H1 (cell line): ENCODE data around the gene GALNT18. TPM values are rescaled to one million over a fixed set of nuclear protein-coding genes. Genes with fewer than 3 reads are reported as not detected.

Experiments
- CTCF ChIA-PET: fragments of 300-600 bp; sonication (Branson Sonifier 250); formaldehyde crosslinking; loops from one replicate; lab custom pipeline; 2021; ENCODE audit not compliant: partially characterized antibody; lab: Charles Lee
- POLR2A ChIA-PET: fragments of 300-600 bp; sonication (Branson Sonifier 250); formaldehyde crosslinking; loops from one replicate; lab custom pipeline; 2021; ENCODE audit warnings: inconsistent platforms; ENCODE audit not compliant: partially characterized antibody; lab: Charles Lee
- DNase-seq, 2 experiments: peaks; one replicate each; pipeline versions ENCODE4 v3.0.0 to v3.0.0-alpha.2; 2010 to 2022; ENCODE audit warnings: low spot score in 2 of 2, low read depth in 1 of 2, mixed read lengths in 1 of 2
- FAIRE-seq: peaks from 2 replicates; lab custom pipeline; 2011; peaks lifted over from hg19 to GRCh38; lab: Jason Lieb, UNC
- H2AFZ ChIP-seq: 2 replicates; pipeline ENCODE4 v1.8.1; 2012; ENCODE audit warnings: low read length, inconsistent platforms
- H2AK5ac ChIP-seq: 2 replicates; pipeline ENCODE4 v1.6.1; 2013; ENCODE audit warnings: low read depth, low read length
- H2BK120ac ChIP-seq: replicated peaks from 2 replicates; pipeline ENCODE3; 2013; ENCODE audit warnings: low read depth, low read length, inconsistent platforms
- H2BK12ac ChIP-seq: 2 replicates; pipeline ENCODE4 v1.6.1; 2013; ENCODE audit warnings: low read depth, low read length
- H2BK15ac ChIP-seq: 2 replicates; pipeline ENCODE4 v1.6.1; 2013; ENCODE audit warnings: low read length
- H2BK20ac ChIP-seq: 2 replicates; pipeline ENCODE4 v1.6.1; 2013; ENCODE audit warnings: low read length
- H2BK5ac ChIP-seq: 2 replicates; pipeline ENCODE4 v1.6.1; 2013; ENCODE audit warnings: low read depth, low read length
- H3K14ac ChIP-seq: 2 replicates; pipeline ENCODE4 v1.6.1; 2013; ENCODE audit warnings: inconsistent platforms; ENCODE audit not compliant: insufficient read length
- H3K18ac ChIP-seq: 2 replicates; pipeline ENCODE4 v1.6.1; 2013; ENCODE audit warnings: low read length; ENCODE audit errors: extremely low read depth
- H3K23ac ChIP-seq: 2 replicates; pipeline ENCODE4 v1.6.1; 2013; ENCODE audit warnings: inconsistent platforms; ENCODE audit not compliant: insufficient read length
- H3K23me2 ChIP-seq: 2 replicates; pipeline ENCODE4 v1.6.1; 2013; ENCODE audit warnings: low read depth, low read length
- H3K27ac ChIP-seq: 2 replicates; pipeline ENCODE4 v1.6.1; 2011; ENCODE audit warnings: low read depth, low read length, inconsistent platforms
- H3K27me3 ChIP-seq, 4 experiments: replicated peaks in 1 of 4; 1 replicate in 1 of 4; 2 replicates in 3 of 4; pipeline versions ENCODE4 v1.6.1 to v1.8.1; 2011 to 2013; ENCODE audit warnings: low read length in 3 of 4, mild to moderate bottlenecking in 3 of 4, inconsistent platforms in 2 of 4, mixed read lengths in 2 of 4, moderate library complexity in 1 of 4; ENCODE audit not compliant: control insufficient read depth in 3 of 4, insufficient read depth in 3 of 4; ENCODE audit errors: extremely low read depth in 1 of 4
- H3K36me3 ChIP-seq, 4 experiments: 2 replicates each; pipeline versions ENCODE4 v1.6.1 to v1.8.1; 2011 to 2013; ENCODE audit warnings: mild to moderate bottlenecking in 4 of 4, low read length in 3 of 4, moderate library complexity in 2 of 4, control low read depth in 1 of 4, inconsistent platforms in 1 of 4; ENCODE audit not compliant: insufficient read depth in 4 of 4, control insufficient read depth in 2 of 4
- H3K4ac ChIP-seq: replicated peaks from 2 replicates; pipeline ENCODE3; 2013; ENCODE audit warnings: low read length, low read depth, mixed read lengths, inconsistent platforms; ENCODE audit not compliant: insufficient read length
- H3K4me1 ChIP-seq, 4 experiments: replicated peaks in 1 of 4; 1 replicate in 1 of 4; 2 replicates in 3 of 4; pipeline versions ENCODE4 v1.6.1 to v1.8.1; 2011 to 2013; ENCODE audit warnings: low read length in 3 of 4, inconsistent platforms in 2 of 4, mixed read lengths in 1 of 4; ENCODE audit not compliant: insufficient read depth in 4 of 4, control insufficient read depth in 3 of 4
- H3K4me2 ChIP-seq, 2 experiments: 2 replicates each; pipeline versions ENCODE4 v1.6.1 to v1.8.1; 2011 to 2013; ENCODE audit warnings: low read depth in 2 of 2, low read length in 2 of 2, control low read depth in 1 of 2, inconsistent platforms in 1 of 2, mild to moderate bottlenecking in 1 of 2; ENCODE audit not compliant: insufficient read depth in 1 of 2
- H3K4me3 ChIP-seq, 4 experiments: fragments of 200-600, 300-600 bp in 1 of 4; sonication (generic), shearing (Covaris generic), sonication (Bioruptor Twin) in 1 of 4; 2 replicates each; pipeline versions ENCODE4 v1.5.1 to v1.8.1; 2011 to 2016; ENCODE audit warnings: low read length in 4 of 4, low read depth in 3 of 4, control low read depth in 2 of 4, inconsistent platforms in 2 of 4, mild to moderate bottlenecking in 2 of 4, mixed read lengths in 1 of 4, moderate library complexity in 1 of 4; ENCODE audit not compliant: insufficient read depth in 2 of 4; ENCODE audit errors: extremely low read depth in 1 of 4
- H3K56ac ChIP-seq: replicated peaks from 2 replicates; pipeline ENCODE3; 2013; ENCODE audit warnings: low read depth, mild to moderate bottlenecking, mixed read lengths, low read length, inconsistent platforms; ENCODE audit not compliant: insufficient read length
- H3K79me1 ChIP-seq: 2 replicates; pipeline ENCODE4 v1.6.1; 2013; ENCODE audit warnings: low read depth, low read length, control low read depth
- H3K79me2 ChIP-seq, 2 experiments: 2 replicates each; pipeline versions ENCODE4 v1.6.1 to v1.8.1; 2012 to 2013; ENCODE audit warnings: low read length in 2 of 2, mild to moderate bottlenecking in 2 of 2, inconsistent platforms in 1 of 2; ENCODE audit not compliant: insufficient read depth in 2 of 2, control insufficient read depth in 1 of 2
- H3K9ac ChIP-seq, 4 experiments: replicated peaks in 1 of 4; 1 replicate in 1 of 4; 2 replicates in 3 of 4; pipeline versions ENCODE4 v1.6.1 to v1.8.1; 2011 to 2013; ENCODE audit warnings: low read depth in 3 of 4, low read length in 3 of 4, control low read depth in 2 of 4, mild to moderate bottlenecking in 2 of 4, moderate library complexity in 2 of 4, inconsistent platforms in 1 of 4; ENCODE audit errors: extremely low read depth in 1 of 4
- H3K9me3 ChIP-seq, 2 experiments: 2 replicates each; pipeline versions ENCODE4 v1.6.1 to v1.8.1; 2012 to 2013; ENCODE audit warnings: mild to moderate bottlenecking in 2 of 2, moderate library complexity in 2 of 2, control low read depth in 1 of 2, inconsistent platforms in 1 of 2, low read depth in 1 of 2, low read length in 1 of 2, mixed read lengths in 1 of 2; ENCODE audit not compliant: insufficient read depth in 2 of 2
- H4K20me1 ChIP-seq, 2 experiments: replicated peaks in 1 of 2; 2 replicates each; pipeline versions ENCODE3 to v1.8.1; 2011 to 2013; ENCODE audit warnings: inconsistent platforms in 2 of 2, low read length in 2 of 2, mild to moderate bottlenecking in 1 of 2; ENCODE audit not compliant: insufficient read depth in 2 of 2, control insufficient read depth in 1 of 2
- H4K5ac ChIP-seq: 2 replicates; pipeline ENCODE4 v1.6.1; 2013; ENCODE audit warnings: low read length, low read depth, mixed read lengths, inconsistent platforms; ENCODE audit not compliant: insufficient read length
- H4K8ac ChIP-seq: 2 replicates; pipeline ENCODE4 v1.8.0; 2013; ENCODE audit warnings: mild to moderate bottlenecking, moderate library complexity, low read length, inconsistent platforms; ENCODE audit not compliant: insufficient read depth; ENCODE audit errors: extremely low read depth
- H4K91ac ChIP-seq: replicated peaks from 2 replicates; pipeline ENCODE3; 2013; ENCODE audit warnings: low read length, mixed read lengths, inconsistent platforms; ENCODE audit not compliant: insufficient read length
- ASH2L ChIP-seq: fragments of 200-600, 300-600 bp; sonication (generic); IDR thresholded peaks from one replicate; pipeline ENCODE4 v1.7.1; 2017; ENCODE audit warnings: low read length
- WGBS, 2 experiments: shearing (Covaris generic) in 1 of 2; methylation state at CpG; one replicate each; pipeline versions ENCODE4 v1.1.6 to v1.1.7; 2013 to 2015; ENCODE audit warnings: low lambda C conversion rate in 2 of 2, mixed read lengths in 2 of 2, inconsistent platforms in 1 of 2, low coverage in 1 of 2, missing lambda C conversion rate in 1 of 2; ENCODE audit not compliant: insufficient replicate concordance in 2 of 2, insufficient coverage in 1 of 2, insufficient read length in 1 of 2; ENCODE audit errors: extremely low coverage in 1 of 2, missing lambda C conversion rate in 1 of 2; 5-methylcytosine and 5-hydroxymethylcytosine counted together
- polyA plus RNA-seq, 7 experiments: library from polyadenylated mRNA; depleted of rRNA in 3 of 7; stranded (reverse) in 5 of 7; unstranded in 2 of 7; fragments of >200 nt in 5 of 7; fragments of 200-250 nt in 2 of 7; gene quantifications; 1 replicate in 5 of 7; 2 replicates in 1 of 7; 4 replicates in 1 of 7; pipeline versions ENCODE4 v1.2.1 to v1.2.3, GENCODE V29; 2011 to 2013; ENCODE audit warnings: missing spikeins in 2 of 7, mixed read lengths in 2 of 7
- total RNA-seq: library from RNA; stranded (reverse); fragmentation: NEBNext Ultra II Directional; extraction: Animal tissue kit (Norgen Biotek cat#: 25700); gene quantifications from 2 replicates; pipeline ENCODE4 v1.2.1, GENCODE V29; 2021

GALNT18 gene
- total and polyA plus RNA-seq, 2 of the 8 experiments (the other 6 are each of a cell fraction or from before 2014, with no cell fraction given), result 6.0 to 9.4 TPM

DNA sequence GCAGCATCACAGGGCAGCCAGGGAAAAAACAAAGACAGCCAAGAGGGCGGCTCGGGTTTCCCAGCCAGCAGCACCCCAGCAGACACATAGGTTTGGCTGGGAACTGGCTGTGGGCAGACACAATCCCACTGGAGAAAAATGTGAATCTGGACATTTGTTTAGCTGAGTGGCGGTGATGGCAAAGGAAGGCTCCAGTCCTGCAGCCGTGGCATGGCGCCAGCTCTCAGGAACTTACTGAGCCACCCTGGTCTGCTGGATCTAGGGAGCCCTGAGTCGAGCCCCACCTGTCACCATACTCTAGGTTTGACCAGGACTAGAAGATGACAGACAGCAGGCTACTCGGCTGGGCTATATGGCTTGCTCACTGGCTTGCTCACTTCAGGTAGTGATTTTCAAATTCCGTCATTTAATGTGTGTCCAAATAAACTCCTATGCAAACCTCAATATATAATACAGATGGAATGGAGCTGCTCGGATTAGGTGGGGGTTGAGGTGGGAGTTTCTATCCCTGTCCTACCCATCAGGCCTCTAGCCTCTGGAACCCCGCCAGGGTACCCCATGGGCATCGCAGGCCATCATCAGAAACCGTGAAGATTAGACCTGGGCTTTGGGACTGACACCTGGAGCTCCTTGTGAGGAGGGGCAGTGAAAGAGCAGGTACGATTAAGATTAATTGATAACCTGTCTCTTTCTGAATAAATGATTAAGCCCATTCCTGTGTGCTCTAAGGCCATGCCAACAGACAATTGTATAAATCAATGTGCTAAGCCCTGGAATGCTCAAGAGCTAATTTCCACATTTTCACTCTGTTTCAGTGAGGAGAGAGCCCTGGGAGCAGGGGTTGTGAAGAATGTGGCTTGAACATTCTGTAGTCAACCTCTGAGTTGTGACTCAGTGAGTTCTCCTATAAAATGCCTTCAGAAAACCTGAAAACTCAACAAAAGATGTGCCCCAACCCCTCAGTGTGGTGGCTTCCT lies 42.5 kb downstream of the GALNT18 start:
- no peak overlapping the region for H2BK12ac ChIP-seq
- H4K20me1 ChIP-seq, result no peaks in the 10 kb centered on the region
- DNase-seq (peak in 1 of 2 experiments; percentile 13), FAIRE-seq (no peak)
- H3K27me3 ChIP-seq, result peaks cover 0 to 2% (median 0%) of the 10 kb centered on the region in 4 experiments; a peak in 1 of 7 replicates
- no peaks in the 10 kb centered on the region for H3K79me2 ChIP-seq
- no peak overlapping the region for H4K8ac ChIP-seq
- ChIA-PET POLR2A (interaction anchor here (1.2 kb wide), 1 partner anchor 9 kb away, joined by 3 read pairs; no protein-coding TSS in a partner anchor), CTCF (interaction anchor here (0.8 to 1.8 kb wide), 2 partner anchors 9 to 32 kb away, joined by 4 read pairs; no protein-coding TSS in a partner anchor)
- no peak overlapping the region for H3K56ac ChIP-seq
- no peak overlapping the region for H3K27ac ChIP-seq
- H3K79me1 ChIP-seq, result peaks cover under 1% of the 10 kb centered on the region; the same call in 1 of the 2 replicates
- WGBS, 2 experiments, result 90% methylated on average over 12 of the region's 13 CpGs; no CpG with 5 or more reads in 1 of the 2 experiments
- H3K9ac ChIP-seq, result no peak overlapping the region
- no peak overlapping the region for H3K4me2 ChIP-seq
- H3K14ac ChIP-seq, result no peak overlapping the region
- H3K36me3 ChIP-seq, result no peaks in the 10 kb centered on the region
- H3K9me3 ChIP-seq, result no peaks in the 10 kb centered on the region
- no peak overlapping the region for H2BK5ac ChIP-seq
- H2AK5ac ChIP-seq, result no peak overlapping the region
- H4K91ac ChIP-seq, result no peak overlapping the region
- H3K23me2 ChIP-seq, result no peaks in the 10 kb centered on the region
- no peak overlapping the region for H3K4ac ChIP-seq
- H2BK15ac ChIP-seq, result no peak overlapping the region
- peaks cover 0 to 6% (median 0%) of the 10 kb centered on the region in 4 experiments; a peak in 5 of 7 replicates for H3K4me1 ChIP-seq
- no peak overlapping the region for H3K18ac ChIP-seq
- H4K5ac ChIP-seq, result no peak overlapping the region
- H3K23ac ChIP-seq, result no peak overlapping the region
- no peak overlapping the region for H2AFZ ChIP-seq
- no peak overlapping the region for H2BK120ac ChIP-seq
- no peak overlapping the region for H2BK20ac ChIP-seq
- H3K4me3 ChIP-seq, result no peak overlapping the region
- TF ChIP-seq ASH2L, result no peak
